Activated T-cell treated with anti-CD3 and anti-CD28 coated beads for 4 hours (primary cell): ENCODE data around the gene MAP3K19.
"Not testable (repeated sequence)": the region's sequence is repeated elsewhere in the genome, so short reads cannot be mapped to it uniquely, and the experiment has no call there.

Experiments
- DNase-seq: peaks from one replicate; pipeline ENCODE4 v3.0.0-alpha.2; 2020

MAP3K19 gene

GRCh38 chr2:135047300-135047699 is at the start of gene MAP3K19:
TSS of gene MAP3K19 (minus strand) at chr2:135047447. CDS start at chr2:135024647, 22,800 bp downstream.
- no peak for DNase-seq

GRCh38 chr2:135096665-135097446 is 49.6 kb upstream of the MAP3K19 start:
- no peak for DNase-seq

- DNase-seq = no peak
Measured at GRCh38 chr2:135095591-135095990, 48.3 kb upstream of the MAP3K19 start.

GRCh38 chr2:135094508-135094907 is 47.3 kb upstream of the MAP3K19 start:
- no peak for DNase-seq

GRCh38 chr2:135093670-135094330 is 46.6 kb upstream of the MAP3K19 start:
- no peak for DNase-seq

GRCh38 chr2:135093193-135093592 is 45.9 kb upstream of the MAP3K19 start:
- DNase-seq = no peak

- no peak for DNase-seq
Measured at GRCh38 chr2:135091681-135092080, 44.4 kb upstream of the MAP3K19 start.

GRCh38 chr2:135089597-135089996 is 42.4 kb upstream of the MAP3K19 start:
- not testable (repeated sequence) for DNase-seq

- no peak for DNase-seq
Measured at GRCh38 chr2:135086222-135086621, 39.0 kb upstream of the MAP3K19 start.

GRCh38 chr2:135078417-135078816 is 31.2 kb upstream of the MAP3K19 start:
- no peak for DNase-seq

GRCh38 chr2:135076556-135076955 is 29.3 kb upstream of the MAP3K19 start:
- DNase-seq = no peak

- DNase-seq = no peak
Measured at GRCh38 chr2:135074216-135074615, 27.0 kb upstream of the MAP3K19 start.

GRCh38 chr2:135072125-135072997 is 25.1 kb upstream of the MAP3K19 start:
- DNase-seq = no peak

- DNase-seq = no peak
Measured at GRCh38 chr2:135066710-135067109, 19.5 kb upstream of the MAP3K19 start.

GRCh38 chr2:135064149-135064548 is 16.9 kb upstream of the MAP3K19 start:
- no peak for DNase-seq

GRCh38 chr2:135063210-135063609 is 16.0 kb upstream of the MAP3K19 start:
- no peak for DNase-seq

- DNase-seq = no peak
Measured at GRCh38 chr2:135059577-135059976, 12.3 kb upstream of the MAP3K19 start.

GRCh38 chr2:135056790-135057189 is 9.5 kb upstream of the MAP3K19 start:
- no peak for DNase-seq

GRCh38 chr2:135055182-135055786 is 8.0 kb upstream of the MAP3K19 start:
- no peak for DNase-seq

- DNase-seq = peak; percentile 1
Measured at GRCh38 chr2:135052997-135053474, 5.8 kb upstream of the MAP3K19 start.

GRCh38 chr2:135052042-135052876 is 5.0 kb upstream of the MAP3K19 start, which contains the start of gene RAB3GAP1:
TSS of gene RAB3GAP1 (plus strand) at chr2:135052292. CDS start at chr2:135052308, 16 bp downstream.
- peak; percentile 86 for DNase-seq

- no peak for DNase-seq
Measured at GRCh38 chr2:135050684-135051083, 3.4 kb upstream of the MAP3K19 start.
